Lung (tissue), 12 donors: ENCODE measurements around the gene ZSCAN16. TPM values are rescaled to one million over a fixed set of nuclear protein-coding genes. Genes with fewer than 3 reads are reported as not detected.

Experiments
- ATAC-seq: fragments of 200-7000 bp; cut with Tn5 transposase; one replicate; pipeline ENCODE4 v1.9.1; 2020; ENCODE audit warnings: moderate number of reproducible peaks; ENCODE audit not compliant: insufficient read depth, low FRiP score
- DNase-seq, 3 donors: peaks; one replicate each; pipeline ENCODE4 v3.0.0-alpha.2; 2013 to 2017
- H3K27ac ChIP-seq, 2 donors: one replicate each; pipeline ENCODE4 v1.5.1; 2013; ENCODE audit warnings: mild to moderate bottlenecking in 2 of 2, moderate library complexity in 2 of 2, control low read depth in 1 of 2, inconsistent platforms in 1 of 2, low read depth in 1 of 2, low read length in 1 of 2
- H3K27me3 ChIP-seq, 3 donors: one replicate each; pipeline ENCODE4 v1.5.1; 2013; ENCODE audit warnings: low read length in 2 of 3; ENCODE audit not compliant: control insufficient read depth in 3 of 3, insufficient read depth in 3 of 3
- H3K36me3 ChIP-seq, 4 donors: one replicate each; pipeline ENCODE4 v1.5.1; 2013; ENCODE audit warnings: low read length in 4 of 4, mild to moderate bottlenecking in 1 of 4, moderate library complexity in 1 of 4; ENCODE audit not compliant: control insufficient read depth in 4 of 4, insufficient read depth in 4 of 4
- H3K4me1 ChIP-seq, 5 donors: one replicate each; pipeline ENCODE4 v1.5.1; 2013; ENCODE audit warnings: low read length in 5 of 5, mild to moderate bottlenecking in 2 of 5, moderate library complexity in 1 of 5; ENCODE audit not compliant: control insufficient read depth in 5 of 5, insufficient read depth in 5 of 5
- H3K4me3 ChIP-seq: one replicate; pipeline ENCODE4 v1.5.1; 2013; ENCODE audit warnings: mild to moderate bottlenecking, control low read depth, moderate library complexity
- H3K9ac ChIP-seq, 2 donors: one replicate each; pipeline ENCODE4 v1.5.1; 2013; ENCODE audit warnings: low read length in 2 of 2, control low read depth in 1 of 2; ENCODE audit not compliant: insufficient read depth in 1 of 2
- H3K9me3 ChIP-seq, 4 donors: one replicate each; pipeline ENCODE4 v1.5.1; 2013; ENCODE audit warnings: low read length in 3 of 4, mild to moderate bottlenecking in 1 of 4, moderate library complexity in 1 of 4; ENCODE audit not compliant: control insufficient read depth in 4 of 4, insufficient read depth in 3 of 4
- WGBS, 2 donors: extraction: QIAGEN DNeasy Blood & Tissue Kit; methylation state at CpG; one replicate each; pipeline ENCODE4 v1.1.7; 2013; 5-methylcytosine and 5-hydroxymethylcytosine counted together
- polyA plus RNA-seq, 2 donors: library from polyadenylated mRNA; stranded (reverse); fragments of 200-250 nt; gene quantifications; one replicate each; pipeline ENCODE4 v1.2.1, GENCODE V29; 2013
- total RNA-seq, 2 donors: library from RNA; depleted of rRNA in 1 of 2; stranded (reverse); fragments of >200 nt in 1 of 2; gene quantifications; one replicate each; pipeline ENCODE4 v1.2.1, GENCODE V29; 2014 to 2021
- TF ChIP-seq, protein P1 (sequence below): IDR thresholded peaks from 2 replicates; pipeline ENCODE4 v1.5.1; 2012; ENCODE audit warnings: mild to moderate bottlenecking; ENCODE audit errors: control extremely low read depth, extremely low read depth
- donor health status: control.
- donor health status: control.
- donor health status: Bipolar disorder and iron deficiency.
- donor health status: healthy.
- donor health status: DM: yes; HTN: yes; CAD: no.

ZSCAN16 gene
- total and polyA plus RNA-seq, 4 donors: 4.5 to 10.2 (median 6.1) TPM

GRCh38 chr6:28158318-28158717 is 33.9 kb downstream of the ZSCAN16 start:
- Histone ChIP-seq H3K27me3 (no peaks in the 10 kb centered on the region), H3K4me1 (peaks cover 0 to 4% (median 0%) of the 10 kb centered on the region in 5 donors), H3K9me3 (peaks cover 0 to 8% (median 0%) of the 10 kb centered on the region in 4 donors), H3K27ac (no peak overlapping the region), H3K36me3 (peaks cover 11 to 36% (median 26%) of the 10 kb centered on the region in 4 donors), H3K4me3 (no peak overlapping the region), H3K9ac (no peak overlapping the region)
- TF ChIP-seq, protein P1, sequence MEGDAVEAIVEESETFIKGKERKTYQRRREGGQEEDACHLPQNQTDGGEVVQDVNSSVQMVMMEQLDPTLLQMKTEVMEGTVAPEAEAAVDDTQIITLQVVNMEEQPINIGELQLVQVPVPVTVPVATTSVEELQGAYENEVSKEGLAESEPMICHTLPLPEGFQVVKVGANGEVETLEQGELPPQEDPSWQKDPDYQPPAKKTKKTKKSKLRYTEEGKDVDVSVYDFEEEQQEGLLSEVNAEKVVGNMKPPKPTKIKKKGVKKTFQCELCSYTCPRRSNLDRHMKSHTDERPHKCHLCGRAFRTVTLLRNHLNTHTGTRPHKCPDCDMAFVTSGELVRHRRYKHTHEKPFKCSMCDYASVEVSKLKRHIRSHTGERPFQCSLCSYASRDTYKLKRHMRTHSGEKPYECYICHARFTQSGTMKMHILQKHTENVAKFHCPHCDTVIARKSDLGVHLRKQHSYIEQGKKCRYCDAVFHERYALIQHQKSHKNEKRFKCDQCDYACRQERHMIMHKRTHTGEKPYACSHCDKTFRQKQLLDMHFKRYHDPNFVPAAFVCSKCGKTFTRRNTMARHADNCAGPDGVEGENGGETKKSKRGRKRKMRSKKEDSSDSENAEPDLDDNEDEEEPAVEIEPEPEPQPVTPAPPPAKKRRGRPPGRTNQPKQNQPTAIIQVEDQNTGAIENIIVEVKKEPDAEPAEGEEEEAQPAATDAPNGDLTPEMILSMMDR: no peak
- DNase-seq (no peak), ATAC-seq (no peak)
- WGBS, 2 donors: 94 to 95% methylated on average over 3 of the region's 3 CpGs

GRCh38 chr6:28159029-28159607 is 34.7 kb downstream of the ZSCAN16 start:
- DNase-seq: no peak
- Histone ChIP-seq H3K4me1 (peaks cover 0 to 4% (median 0%) of the 10 kb centered on the region in 5 donors), H3K36me3 (peaks cover 3 to 28% (median 18%) of the 10 kb centered on the region in 4 donors), H3K27ac (no peak overlapping the region), H3K9me3 (peaks cover 0 to 5% (median 0%) of the 10 kb centered on the region in 4 donors), H3K4me3 (no peak overlapping the region), H3K27me3 (no peaks in the 10 kb centered on the region), H3K9ac (no peak overlapping the region)
- ATAC-seq: no peak
- TF ChIP-seq, protein P1: no peak
- 97% methylated on average over 4 of the region's 4 CpGs for WGBS, 2 donors

GRCh38 chr6:28160233-28160632 is 35.8 kb downstream of the ZSCAN16 start:
- Histone ChIP-seq H3K9me3 (peaks cover 0 to 5% (median 0%) of the 10 kb centered on the region in 4 donors), H3K27ac (no peak overlapping the region), H3K4me3 (no peak overlapping the region), H3K4me1 (peaks cover 0 to 5% (median 0%) of the 10 kb centered on the region in 5 donors), H3K27me3 (no peaks in the 10 kb centered on the region), H3K36me3 (peaks cover 0 to 19% (median 10%) of the 10 kb centered on the region in 4 donors), H3K9ac (no peak overlapping the region)
- DNase-seq (no peak), ATAC-seq (no peak)
- WGBS, 2 donors: 86 to 89% methylated on average over 2 of the region's 2 CpGs
- TF ChIP-seq, protein P1: no peak
